CD8-positive, alpha-beta memory T cell (primary cell): Measurements from ENCODE around the gene TAF7L. TPM values are rescaled to one million over a fixed set of nuclear protein-coding genes. Genes with fewer than 3 reads are reported as not detected.

Source experiments
- CTCF ChIA-PET: fragments of 350-600 bp; sonication (Branson Sonifier 250); formaldehyde crosslinking; loops from one replicate; lab custom pipeline; 2021; ENCODE audit warnings: antibody characterized with exemption; lab: Charles Lee
- POLR2A ChIA-PET: fragments of 350-600 bp; sonication (Branson Sonifier 250); formaldehyde crosslinking; loops from one replicate; lab custom pipeline; 2021; ENCODE audit warnings: antibody characterized with exemption; lab: Charles Lee
- DNase-seq, 5 donors: peaks; one replicate each; pipeline versions ENCODE4 v3.0.0 to v3.0.0-alpha.2; 2020 to 2022; ENCODE audit warnings: mixed read lengths in 1 of 5
- H3K27ac ChIP-seq: one replicate; pipeline ENCODE4 v1.7.0; 2013; ENCODE audit warnings: low read depth, mild to moderate bottlenecking, low read length, moderate library complexity
- H3K27me3 ChIP-seq: 2 replicates; pipeline ENCODE4 v1.7.0; 2013; ENCODE audit warnings: low read length, mild to moderate bottlenecking; ENCODE audit not compliant: insufficient read depth, poor library complexity, severe bottlenecking
- H3K36me3 ChIP-seq: 2 replicates; pipeline ENCODE4 v1.7.0; 2013; ENCODE audit warnings: mild to moderate bottlenecking, low read length, moderate library complexity; ENCODE audit not compliant: insufficient read depth
- H3K4me1 ChIP-seq: 2 replicates; pipeline ENCODE4 v1.7.0; 2013; ENCODE audit warnings: mild to moderate bottlenecking, low read length, moderate library complexity; ENCODE audit not compliant: insufficient read depth
- H3K4me3 ChIP-seq: 2 replicates; pipeline ENCODE4 v1.7.0; 2013; ENCODE audit warnings: mild to moderate bottlenecking, low read length
- H3K9me3 ChIP-seq: 2 replicates; pipeline ENCODE4 v1.7.0; 2013; ENCODE audit warnings: mild to moderate bottlenecking, low read length
- H3K27ac Mint-ChIP-seq, 8 donors: one replicate each; pipeline ENCODE4 v1.8.0; 2020 to 2021; ENCODE audit warnings: mixed read lengths in 8 of 8, mild to moderate bottlenecking in 6 of 8, inconsistent platforms in 3 of 8, moderate library complexity in 3 of 8
- H3K27me3 Mint-ChIP-seq, 2 donors: one replicate each; pipeline ENCODE4 v1.8.0; 2020 to 2021; ENCODE audit warnings: mixed read lengths in 2 of 2, mild to moderate bottlenecking in 1 of 2, moderate library complexity in 1 of 2
- H3K36me3 Mint-ChIP-seq, 3 donors: one replicate each; pipeline ENCODE4 v1.8.0; 2020 to 2021; ENCODE audit warnings: mixed read lengths in 3 of 3, inconsistent platforms in 1 of 3, mild to moderate bottlenecking in 1 of 3
- H3K4me1 Mint-ChIP-seq, 3 donors: one replicate each; pipeline ENCODE4 v1.8.0; 2020 to 2021; ENCODE audit warnings: mixed read lengths in 3 of 3, inconsistent platforms in 1 of 3, mild to moderate bottlenecking in 1 of 3
- H3K4me3 Mint-ChIP-seq, 7 donors: one replicate each; pipeline ENCODE4 v1.8.0; 2020 to 2021; ENCODE audit warnings: mixed read lengths in 7 of 7, mild to moderate bottlenecking in 6 of 7, moderate library complexity in 4 of 7, inconsistent platforms in 2 of 7
- H3K9me3 Mint-ChIP-seq, 5 donors: one replicate each; pipeline ENCODE4 v1.8.0; 2020 to 2022; ENCODE audit warnings: mixed read lengths in 5 of 5, mild to moderate bottlenecking in 3 of 5, moderate library complexity in 2 of 5, inconsistent platforms in 1 of 5
- polyA plus RNA-seq: library from polyadenylated mRNA; unstranded; fragments of 300-500 nt; fragmentation: Illumina TruSeq; gene quantifications from one replicate; pipeline ENCODE4 v1.2.3, GENCODE V29; 2021
- total RNA-seq, 2 experiments: library from RNA; stranded (reverse); gene quantifications; one replicate each; pipeline ENCODE4 v1.2.3, GENCODE V29; 2021

Gene TAF7L
- total and polyA plus RNA-seq, 3 experiments from 2014 or later: not detected

DNA sequence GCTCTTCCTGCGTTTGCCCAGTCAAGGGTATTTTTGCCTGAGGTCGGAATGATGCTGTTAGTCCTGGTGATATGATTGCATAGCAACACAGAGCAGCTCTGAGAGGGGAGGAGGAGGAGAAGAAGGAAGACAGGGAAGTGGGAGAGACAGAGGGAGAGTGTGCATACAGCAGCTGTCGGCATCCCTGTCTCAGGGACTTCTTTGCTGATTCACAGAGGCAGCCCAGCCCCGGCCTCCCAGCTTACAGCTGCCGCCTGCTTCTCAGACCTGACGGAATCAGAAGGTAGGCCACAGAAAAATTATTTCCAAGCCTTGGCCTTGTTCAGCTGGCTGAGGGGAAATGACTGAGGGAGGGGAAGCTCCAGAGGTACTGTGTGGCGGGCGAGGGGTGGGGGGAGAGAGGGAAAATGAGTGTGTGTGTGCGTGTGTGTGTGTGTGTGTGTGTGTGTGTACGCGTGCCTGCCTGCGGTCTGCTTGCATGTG lies 71.2 kb downstream of the TAF7L start:
- H3K27ac Mint-ChIP-seq: peak overlapping the region in 4 of 8 donors; percentile 33 to 56 (median 44)
- no peak for DNase-seq

DNA sequence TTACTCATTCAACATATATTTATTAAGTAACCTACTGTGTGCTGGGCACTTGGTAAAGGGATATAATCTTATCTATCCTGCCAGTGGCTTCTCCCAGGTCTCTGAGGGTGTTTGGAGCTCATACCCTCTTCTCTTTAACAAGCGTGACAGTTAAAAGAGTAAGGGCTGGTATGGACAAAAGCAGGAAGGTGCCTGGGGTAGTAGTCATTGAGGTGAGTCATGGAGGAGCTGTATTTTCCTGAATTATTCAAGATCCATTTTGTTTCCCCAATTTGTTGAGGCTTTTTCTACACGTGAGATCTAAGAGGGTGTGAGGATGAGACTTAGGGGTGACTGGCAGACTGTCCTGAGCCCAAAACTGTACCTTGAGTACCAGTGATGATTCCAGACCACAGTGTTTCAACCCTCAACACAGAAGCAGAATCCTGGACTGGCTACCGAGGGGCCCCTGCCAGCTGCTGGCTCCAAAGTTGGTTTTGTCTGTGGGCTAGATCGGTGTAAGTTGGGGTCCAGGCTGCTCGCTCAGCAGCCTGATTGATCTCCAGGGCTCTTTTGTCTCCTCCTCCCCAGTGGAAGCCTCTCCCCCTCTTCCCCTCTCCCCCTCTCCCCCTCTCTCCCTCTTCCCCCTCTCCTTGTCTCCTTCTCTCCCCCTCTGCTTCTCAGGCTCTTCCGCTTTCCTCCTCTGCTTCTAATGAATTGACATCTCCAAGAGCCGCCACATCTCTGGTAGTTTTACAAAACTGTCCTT lies 71.8 kb downstream of the TAF7L start, which contains the start of gene DRP2:
Gene DRP2, plus strand, starts transcription at position 671 of the 748 bp plus-strand sequence. CDS start 11,862 bp downstream, outside the sequence.
- ChIA-PET CTCF (no interaction called here), POLR2A (no interaction called here)
- no peak for DNase-seq
- no peak within 1 kb of the TSS for H3K27ac ChIP-seq
- Mint-ChIP-seq H3K27ac (peak within 1 kb of the TSS in 6 of 8 donors; percentile 19 to 56 (median 38)), H3K27me3 (peaks cover 0 to 15% of the 10 kb centered on the region in 2 donors), H3K9me3 (no peaks in the 10 kb centered on the region), H3K36me3 (no peaks in the 10 kb centered on the region), H3K4me3 (peak within 1 kb of the TSS in 4 of 7 donors; percentile 4 to 54 (median 42)), H3K4me1 (peaks cover 0 to 2% (median 0%) of the 10 kb centered on the region in 3 donors)
- H3K4me3 ChIP-seq: no peak within 1 kb of the TSS
- H3K36me3 ChIP-seq: no peaks in the 10 kb centered on the region
- H3K4me1 ChIP-seq: no peaks in the 10 kb centered on the region
- no peaks in the 10 kb centered on the region for H3K27me3 ChIP-seq
- no peaks in the 10 kb centered on the region for H3K9me3 ChIP-seq

More for the DNA sequence above, 71.2 kb downstream of the TAF7L start:
- H3K9me3 Mint-ChIP-seq: no peaks in the 10 kb centered on the region
- Histone ChIP-seq H3K27ac (no peak overlapping the region), H3K4me3 (no peak overlapping the region), H3K9me3 (no peaks in the 10 kb centered on the region), H3K27me3 (no peaks in the 10 kb centered on the region), H3K36me3 (no peaks in the 10 kb centered on the region), H3K4me1 (no peaks in the 10 kb centered on the region)
- H3K27me3 Mint-ChIP-seq: peaks cover 0 to 15% of the 10 kb centered on the region in 2 donors
- H3K4me1 Mint-ChIP-seq: peaks cover 0 to 2% (median 0%) of the 10 kb centered on the region in 3 donors
- no peaks in the 10 kb centered on the region for H3K36me3 Mint-ChIP-seq
- peak overlapping the region in 4 of 7 donors; percentile 4 to 54 (median 42) for H3K4me3 Mint-ChIP-seq
- POLR2A ChIA-PET: no interaction called here
- CTCF ChIA-PET: no interaction called here

Other genes starting within 250 kb of the TAF7L start
- gene TRMT2B, start 239.2 kb downstream of the TAF7L start, total RNA-seq: 10 to 100 TPM; 18.0 to 19.0 TPM
- gene TRMT2B, start 239.2 kb downstream of the TAF7L start, polyA plus RNA-seq: 45.5 TPM
- not detected for gene TMEM35A, start 212.5 kb downstream of the TAF7L start, total RNA-seq
- gene TMEM35A, start 212.5 kb downstream of the TAF7L start, polyA plus RNA-seq: not detected
- gene CENPI, start 193.1 kb downstream of the TAF7L start, total RNA-seq: 10 to 100 TPM; 12.8 to 15.5 TPM
- gene CENPI, start 193.1 kb downstream of the TAF7L start, polyA plus RNA-seq: 0.15 TPM
- gene DRP2, start 71.5 kb downstream of the TAF7L start, total RNA-seq: under 1 TPM; 0.18 TPM
- not detected for gene DRP2, start 71.5 kb downstream of the TAF7L start, polyA plus RNA-seq
- gene TIMM8A, start 57.4 kb upstream of the TAF7L start, total RNA-seq: 10 to 100 TPM; 40.1 to 43.3 TPM
- 11.8 TPM for gene TIMM8A, start 57.4 kb upstream of the TAF7L start, polyA plus RNA-seq
- under 1 TPM; 0.48 to 0.60 TPM for gene BTK, start 94.9 kb upstream of the TAF7L start, total RNA-seq
- not detected for gene BTK, start 94.9 kb upstream of the TAF7L start, polyA plus RNA-seq
- gene RPL36A, start 99.7 kb upstream of the TAF7L start, total RNA-seq: 100 to 1,000 TPM; 332 to 416 TPM
- gene RPL36A, start 99.7 kb upstream of the TAF7L start, polyA plus RNA-seq: 2,098 TPM
- gene GLA, start 116.6 kb upstream of the TAF7L start, total RNA-seq: 10 to 100 TPM; 43.3 to 44.2 TPM
- 17.0 TPM for gene GLA, start 116.6 kb upstream of the TAF7L start, polyA plus RNA-seq
- 10 to 100 TPM; 21.3 to 22.0 TPM for gene HNRNPH2, start 116.9 kb upstream of the TAF7L start, total RNA-seq
- gene HNRNPH2, start 116.9 kb upstream of the TAF7L start, polyA plus RNA-seq: 78.7 TPM
- 1 to 10 TPM; 3.9 to 4.9 TPM for gene ARMCX4, start 194.1 kb upstream of the TAF7L start, total RNA-seq
- gene ARMCX4, start 194.1 kb upstream of the TAF7L start, polyA plus RNA-seq: 0.78 TPM